Activated CD4-positive, alpha-beta T cell treated with anti-CD3 and anti-CD28 coated beads, Interleukin-2, Interleukin-6, amounts not matched to agents 100 ng/mL and 50 ng/mL, durations not matched to agents 16 hours and 8 hours (primary cell): ENCODE data around the gene NAB2.
"Not testable (repeated sequence)": the region's sequence is repeated elsewhere in the genome, so short reads cannot be mapped to it uniquely, and the experiment has no call there.

ENCODE experiments used
- DNase-seq: peaks from one replicate; pipeline ENCODE4 v3.0.0-alpha.2; 2020

The NAB2 gene

GRCh38 chr12:57088354-57089270 lies at the start of gene NAB2:
Gene NAB2, plus strand, starts transcription at chr12:57089114. Its CDS starts 158 bp downstream, at chr12:57089272.
- DNase-seq = peak; percentile 97

GRCh38 chr12:57040211-57040610 lies 48.7 kb upstream of the NAB2 start:
- DNase-seq = no peak

GRCh38 chr12:57040750-57041149 lies 48.2 kb upstream of the NAB2 start:
- DNase-seq = no peak

- no peak for DNase-seq
Observed at GRCh38 chr12:57042695-57043094, 46.2 kb upstream of the NAB2 start.

GRCh38 chr12:57044468-57044867 lies 44.4 kb upstream of the NAB2 start:
- DNase-seq = no peak

- DNase-seq = no peak
Observed at GRCh38 chr12:57044889-57045288, 44.0 kb upstream of the NAB2 start.

GRCh38 chr12:57046086-57046791 lies 42.7 kb upstream of the NAB2 start:
- DNase-seq = no peak

DNA sequence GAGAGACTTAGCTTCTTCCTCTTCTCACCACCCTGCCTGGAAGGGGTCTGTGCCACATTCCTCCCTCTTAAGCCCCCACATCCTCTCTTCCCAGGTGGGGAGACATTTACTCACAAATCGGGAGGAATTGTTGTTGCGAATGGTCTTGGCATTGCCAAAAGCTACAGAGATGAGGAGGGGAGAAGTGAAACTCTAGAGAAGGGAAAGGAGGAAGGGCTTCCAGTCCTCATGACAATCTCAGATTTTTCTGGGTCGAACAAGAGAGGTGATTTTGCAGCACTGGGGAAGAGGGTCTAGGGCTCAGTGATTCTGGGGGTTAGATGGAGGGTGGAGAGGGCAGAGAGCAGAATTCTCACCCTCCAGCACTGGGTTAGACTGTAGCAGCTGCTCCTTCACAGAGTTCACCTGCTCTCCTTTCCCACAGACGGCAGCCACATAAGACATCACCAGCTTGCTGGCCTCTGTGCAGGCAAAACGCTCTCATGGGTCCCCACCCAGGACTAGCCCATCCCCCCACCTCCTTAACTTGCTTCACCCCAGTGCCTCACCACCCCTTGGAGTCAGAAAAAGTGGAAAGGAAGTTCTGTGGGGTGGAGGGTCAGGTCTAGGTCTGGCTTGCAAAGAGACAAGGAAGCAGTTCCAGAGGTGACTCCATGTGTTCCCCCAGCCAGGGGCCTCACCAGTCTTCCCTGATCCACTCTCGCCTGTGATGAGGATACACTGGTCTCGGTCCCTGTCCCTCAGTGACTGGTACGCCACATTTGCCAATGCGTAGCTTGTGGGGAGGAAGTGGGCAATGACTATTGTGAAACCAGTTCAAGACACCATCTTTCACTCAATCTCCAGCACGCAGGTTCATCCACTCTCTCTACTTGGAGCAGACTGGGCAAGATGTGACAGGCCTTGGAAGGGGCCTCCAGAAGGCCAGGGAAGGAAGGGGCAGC lies 41.7 kb upstream of the NAB2 start:
- peak; percentile 78 for DNase-seq

- DNase-seq = no peak
Observed at GRCh38 chr12:57047981-57048380, 40.9 kb upstream of the NAB2 start.

GRCh38 chr12:57048423-57049118 lies 40.3 kb upstream of the NAB2 start:
- no peak for DNase-seq

DNA sequence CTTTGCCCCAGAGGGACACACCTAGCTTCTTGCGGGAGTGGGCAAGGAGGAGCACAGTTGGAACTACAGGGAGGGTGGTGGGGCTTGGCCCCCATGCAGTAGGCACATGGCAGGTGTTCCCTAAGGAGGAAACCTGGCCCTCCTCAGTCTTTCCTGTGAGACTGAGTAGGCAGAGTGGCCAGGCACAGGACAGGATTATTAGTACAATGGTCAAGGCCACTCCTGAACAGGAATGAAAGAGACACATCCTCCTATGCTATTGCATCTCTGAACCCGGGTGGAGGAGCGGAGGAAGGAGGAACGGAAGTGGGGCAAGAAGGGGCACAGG lies 39.8 kb upstream of the NAB2 start:
- no peak for DNase-seq

GRCh38 chr12:57049890-57050289 lies 39.0 kb upstream of the NAB2 start, which contains the start of gene MYO1A:
Gene MYO1A, minus strand, starts transcription at chr12:57050129. Its CDS starts 1,806 bp downstream, at chr12:57048323.
- no peak for DNase-seq

GRCh38 chr12:57051011-57051410 lies 37.9 kb upstream of the NAB2 start:
- DNase-seq = no peak

- DNase-seq = not testable (repeated sequence)
Observed at GRCh38 chr12:57053146-57053545, 35.8 kb upstream of the NAB2 start.

DNA sequence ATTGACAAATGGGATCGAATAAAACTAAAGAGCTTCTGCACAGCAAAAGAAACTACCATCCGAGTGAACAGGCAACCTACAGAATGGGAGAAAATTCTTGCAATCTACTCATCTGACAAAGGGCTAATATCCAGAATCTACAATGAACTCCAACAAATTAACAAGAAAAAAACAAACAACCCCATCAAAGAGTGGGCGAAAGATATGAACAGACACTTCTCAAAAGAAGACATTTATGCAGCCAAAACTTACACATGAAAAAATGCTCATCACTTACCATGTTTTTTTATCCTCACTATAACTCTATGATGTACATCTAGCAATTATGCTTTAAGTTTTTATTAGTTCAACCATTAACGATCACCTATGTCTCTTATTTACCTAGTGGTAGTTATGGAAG lies 35.0 kb upstream of the NAB2 start:
- DNase-seq = not testable (repeated sequence)

DNA sequence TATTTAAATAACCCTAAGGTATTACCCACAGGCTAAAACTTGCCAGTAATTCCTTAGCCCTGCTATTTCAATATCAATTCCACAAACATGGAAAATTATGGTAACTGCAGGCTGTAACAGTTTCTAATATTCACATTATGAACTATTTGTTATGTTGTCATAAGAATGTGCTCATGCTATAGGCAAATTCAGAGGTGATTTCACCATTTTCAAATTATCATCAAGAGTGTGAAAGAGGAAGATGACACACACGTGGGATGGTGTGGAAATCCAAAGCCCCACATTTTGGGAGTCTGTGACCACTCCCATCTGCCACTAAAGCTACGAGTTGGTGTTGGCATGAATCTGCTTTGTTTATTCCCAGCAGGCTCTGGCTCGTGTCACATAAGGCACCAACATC lies 33.1 kb upstream of the NAB2 start:
- DNase-seq = no peak

DNA sequence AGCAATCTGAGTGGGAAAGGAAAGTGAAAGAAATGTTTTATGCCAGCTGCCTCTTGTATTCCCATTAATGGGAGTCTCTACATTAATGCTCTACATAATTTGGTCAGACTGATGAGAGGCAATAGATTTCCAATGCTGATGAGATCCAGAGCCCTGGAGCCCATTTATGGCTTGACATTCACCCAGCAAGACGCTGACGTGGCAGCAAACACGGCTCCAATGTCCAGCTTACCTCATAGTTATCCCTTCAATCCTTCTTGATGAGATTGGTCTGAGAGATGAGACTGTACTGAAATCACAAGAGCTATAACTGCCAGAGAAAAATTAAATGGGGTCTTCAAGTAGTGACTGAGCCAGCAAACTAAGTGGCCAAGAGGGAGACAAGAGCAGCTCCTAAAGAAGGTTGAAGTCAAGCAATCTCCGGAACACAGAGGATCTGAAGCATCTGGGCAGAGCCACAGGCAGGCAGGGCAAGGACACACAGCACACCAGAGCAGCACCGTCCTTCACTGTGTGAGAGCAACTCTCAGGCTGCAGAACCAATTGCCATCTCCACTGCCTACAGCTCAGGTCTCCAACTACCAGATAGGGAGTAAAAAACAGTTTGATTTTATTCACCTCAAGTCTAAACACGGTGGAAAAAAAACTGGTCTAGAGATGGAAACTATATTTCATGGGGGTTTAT lies 31.7 kb upstream of the NAB2 start:
- no peak for DNase-seq

DNA sequence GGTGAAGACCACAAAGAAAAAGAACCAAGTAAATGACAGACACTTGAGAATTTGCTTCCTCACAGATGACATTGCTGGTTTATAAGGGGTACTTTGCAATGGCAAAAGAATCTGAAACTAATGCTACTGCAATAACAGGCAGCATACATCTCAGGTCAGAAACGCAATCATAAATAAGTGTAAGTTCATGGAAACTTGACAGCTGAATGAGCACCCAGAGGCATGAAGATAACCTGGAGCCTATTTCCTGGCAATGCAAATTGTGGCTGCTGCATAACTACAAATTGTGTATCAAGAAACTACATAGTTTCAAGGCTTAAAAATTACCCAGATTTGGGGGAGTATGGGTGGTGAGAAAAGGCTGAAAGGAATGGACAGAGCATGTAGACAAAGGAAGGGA lies 30.5 kb upstream of the NAB2 start:
- DNase-seq = no peak

DNA sequence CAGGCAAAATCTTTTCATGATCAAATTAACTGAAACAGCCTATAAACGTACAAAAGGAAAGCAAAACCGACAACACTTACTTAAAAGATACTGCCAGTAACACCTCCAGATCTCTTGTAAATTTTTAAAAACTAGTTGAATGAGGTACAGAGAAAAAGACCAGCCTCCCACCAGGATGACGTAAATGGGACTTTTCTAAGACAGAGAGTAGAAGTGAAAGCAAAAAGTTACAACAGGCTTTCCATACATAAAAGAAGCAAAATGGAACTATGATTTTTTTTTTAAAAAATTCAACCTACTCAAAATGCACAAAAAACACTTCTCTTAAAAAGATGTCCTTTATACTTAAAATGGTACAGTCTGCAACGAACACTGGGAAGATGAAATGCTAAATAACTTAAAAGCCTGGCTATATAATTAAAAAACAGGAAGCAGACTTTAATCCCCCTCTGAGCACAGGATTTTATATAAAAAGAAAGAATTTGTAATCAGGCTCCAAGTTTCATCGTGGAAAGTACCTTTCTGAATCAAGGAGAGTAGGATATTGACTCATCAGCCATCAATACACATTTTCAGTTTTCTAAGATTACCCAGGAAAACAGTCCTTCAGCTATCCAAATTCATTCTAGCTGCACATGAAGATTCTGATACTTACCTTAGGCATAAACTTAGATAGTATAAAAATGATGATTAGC lies 24.8 kb upstream of the NAB2 start:
- DNase-seq = peak; percentile 69

DNA sequence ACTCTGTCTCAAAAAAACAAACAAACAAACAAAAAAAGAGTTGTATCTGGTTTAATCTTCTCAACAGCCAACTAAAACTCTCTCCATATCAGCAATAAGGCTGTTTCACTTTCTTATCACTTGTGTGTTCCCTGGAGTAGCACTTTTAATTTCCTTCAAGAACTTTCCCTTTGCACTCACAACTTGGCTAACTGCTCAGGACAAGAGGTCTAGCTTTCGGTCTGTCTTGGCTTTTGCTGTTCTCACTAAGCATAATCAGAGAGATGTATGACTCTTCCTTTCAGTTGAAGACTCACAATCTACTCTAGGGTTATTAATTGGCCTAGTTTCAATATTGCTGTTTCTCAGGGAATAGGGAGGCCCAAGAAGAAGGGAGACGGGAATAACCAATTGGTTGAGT lies 22.7 kb upstream of the NAB2 start:
- peak; percentile 26 for DNase-seq

- peak; percentile 75 for DNase-seq
Observed at GRCh38 chr12:57069523-57069922, 19.4 kb upstream of the NAB2 start.
